Femur (tissue), 1 donor: ENCODE results near the gene PCSK6.

Experiments
- DNase-seq: peaks from one replicate; pipeline ENCODE4 v3.0.0-alpha.2; 2017

PCSK6 gene

DNA sequence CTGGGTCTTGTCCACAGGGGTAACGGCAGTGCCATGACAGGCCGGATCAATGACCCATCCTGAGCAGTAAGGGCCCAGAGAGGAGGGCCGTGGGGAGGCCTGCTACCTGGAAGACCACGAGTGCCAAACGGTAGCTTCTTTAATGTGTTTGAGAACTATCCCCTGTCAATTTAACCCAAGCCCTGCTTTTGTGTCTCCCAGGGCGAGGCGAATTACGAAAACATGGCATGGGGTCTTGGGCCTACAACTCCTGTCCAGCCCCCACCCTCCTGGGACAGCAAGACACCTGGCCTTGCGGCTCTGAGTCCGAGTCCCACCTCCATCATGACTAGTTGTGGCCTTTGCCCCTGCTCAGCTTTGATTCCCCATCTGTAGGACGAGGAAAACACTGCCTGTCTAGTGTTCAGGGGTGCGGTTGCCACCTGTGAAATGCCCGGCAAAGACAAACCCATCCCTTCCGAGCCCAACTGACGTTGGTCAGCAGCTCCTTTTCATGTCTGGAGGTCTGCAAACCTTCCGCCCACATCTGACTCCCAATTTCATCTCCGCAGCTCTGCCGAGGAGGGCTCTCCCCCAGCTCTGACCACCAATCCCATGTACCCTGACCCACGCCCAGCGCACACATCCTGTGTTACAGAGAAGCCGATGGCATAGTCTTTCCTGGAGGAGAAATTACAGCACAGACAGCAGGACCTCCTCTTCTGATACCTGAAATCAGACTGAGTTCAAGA lies 165.5 kb downstream of the PCSK6 start:
- no peak for DNase-seq

DNA sequence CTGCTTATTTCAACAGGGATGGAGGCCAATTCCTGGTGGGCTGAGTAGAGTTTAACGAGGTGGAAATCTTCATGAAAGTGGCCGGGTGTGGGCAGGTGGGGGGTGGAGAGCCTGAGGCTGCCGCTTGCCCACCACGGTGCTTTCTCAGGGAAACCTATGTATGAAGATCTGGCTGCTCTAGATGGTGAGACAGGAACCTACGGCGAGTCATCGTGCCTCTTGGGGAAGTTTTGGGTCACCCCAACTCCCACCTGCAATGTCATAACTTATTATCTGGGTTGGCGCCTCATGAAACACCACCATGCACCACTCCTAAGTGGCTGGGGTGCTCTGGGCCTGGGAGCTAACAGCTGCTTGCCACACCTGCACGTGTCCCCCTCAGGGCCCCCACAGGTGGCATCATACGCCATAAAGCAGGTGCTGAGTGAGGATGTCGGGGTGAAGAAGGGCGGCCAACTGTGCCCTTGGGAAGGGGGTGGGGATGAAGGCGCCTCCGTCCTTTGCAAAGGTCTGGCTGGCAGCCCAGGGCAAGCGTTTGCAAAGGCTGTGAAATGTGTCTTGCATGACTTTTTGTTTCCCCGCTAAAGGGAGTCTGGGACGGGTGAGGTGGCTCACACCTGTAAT lies 166.5 kb downstream of the PCSK6 start:
- DNase-seq = no peak

DNA sequence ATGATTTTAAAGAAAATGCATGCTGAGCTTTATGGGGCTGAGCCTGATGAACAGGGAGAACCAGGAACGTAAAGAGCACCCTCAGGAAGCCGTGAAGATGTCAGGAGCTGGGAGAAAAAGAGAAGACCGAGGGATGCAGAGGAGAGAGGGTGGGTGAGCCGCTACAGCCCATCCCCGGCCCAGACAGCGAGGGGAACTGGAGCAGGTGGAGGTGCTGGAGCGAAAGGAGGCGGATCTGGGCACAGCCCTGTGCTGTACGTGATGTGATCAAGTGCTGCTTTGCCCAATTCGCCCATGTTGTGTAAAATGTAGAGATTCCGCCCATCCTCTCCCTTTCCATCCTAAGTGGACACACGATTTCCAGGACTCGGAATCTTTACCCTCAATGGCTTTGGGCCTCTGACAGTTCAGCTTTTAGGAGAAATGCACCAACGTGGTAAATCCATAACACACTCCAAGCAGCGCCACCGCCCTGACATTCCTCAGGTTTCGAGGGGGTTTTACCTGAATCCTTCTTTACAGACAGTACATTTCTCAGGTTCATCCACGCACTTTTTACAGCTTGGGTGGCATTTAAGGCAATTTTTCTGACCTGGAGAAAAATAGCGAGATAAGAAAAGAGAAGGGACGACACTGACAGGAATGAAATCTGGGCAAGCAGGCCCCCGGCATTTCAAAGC lies 167.4 kb downstream of the PCSK6 start:
- DNase-seq = no peak

DNA sequence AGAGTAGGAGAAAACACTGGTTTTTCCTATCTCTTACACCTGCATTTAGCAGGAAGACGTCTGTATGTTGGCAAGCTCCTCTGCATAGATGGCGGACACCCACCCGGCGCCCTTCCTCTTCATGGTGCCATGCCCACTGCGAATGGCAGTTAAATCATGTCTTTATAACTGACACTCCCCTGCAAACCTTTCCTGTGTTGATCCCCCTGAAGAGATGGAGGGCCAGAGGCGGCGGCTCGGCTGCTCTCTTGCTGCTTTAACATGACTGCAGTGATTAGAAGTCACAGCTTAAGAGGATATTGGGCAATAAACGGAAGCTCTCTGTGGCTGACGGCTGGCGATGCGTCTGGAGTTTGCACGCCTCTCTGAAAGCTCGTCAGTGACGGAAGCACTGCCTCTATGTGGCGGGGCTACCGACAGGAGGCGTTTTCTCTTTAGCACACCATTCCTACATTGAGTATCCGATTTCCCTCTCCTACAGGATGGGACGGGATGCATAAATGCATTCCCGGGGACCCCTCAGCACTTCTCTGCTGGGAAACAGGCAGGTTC lies 168.9 kb downstream of the PCSK6 start:
- peak; percentile 47 for DNase-seq

DNA sequence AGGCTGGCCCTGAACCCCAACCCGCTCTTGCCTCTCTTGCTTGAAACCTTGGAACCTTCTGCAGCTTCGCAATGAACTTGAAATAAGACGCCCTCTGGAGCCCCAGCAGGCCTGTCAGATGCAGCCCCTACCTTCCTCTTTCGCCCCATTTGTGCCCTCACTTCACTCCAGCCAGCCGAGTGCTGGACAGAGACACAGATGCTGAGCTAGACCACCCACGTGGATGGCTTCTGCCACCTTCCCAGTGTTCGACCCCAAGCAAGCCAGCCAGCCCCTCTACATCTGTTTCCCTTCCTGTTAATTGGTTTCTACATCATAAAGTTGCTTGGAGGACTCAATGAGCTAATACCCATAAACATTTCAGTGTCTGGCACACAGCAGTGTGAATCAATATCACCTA lies 170.7 kb downstream of the PCSK6 start:
- DNase-seq = peak; percentile 15

DNA sequence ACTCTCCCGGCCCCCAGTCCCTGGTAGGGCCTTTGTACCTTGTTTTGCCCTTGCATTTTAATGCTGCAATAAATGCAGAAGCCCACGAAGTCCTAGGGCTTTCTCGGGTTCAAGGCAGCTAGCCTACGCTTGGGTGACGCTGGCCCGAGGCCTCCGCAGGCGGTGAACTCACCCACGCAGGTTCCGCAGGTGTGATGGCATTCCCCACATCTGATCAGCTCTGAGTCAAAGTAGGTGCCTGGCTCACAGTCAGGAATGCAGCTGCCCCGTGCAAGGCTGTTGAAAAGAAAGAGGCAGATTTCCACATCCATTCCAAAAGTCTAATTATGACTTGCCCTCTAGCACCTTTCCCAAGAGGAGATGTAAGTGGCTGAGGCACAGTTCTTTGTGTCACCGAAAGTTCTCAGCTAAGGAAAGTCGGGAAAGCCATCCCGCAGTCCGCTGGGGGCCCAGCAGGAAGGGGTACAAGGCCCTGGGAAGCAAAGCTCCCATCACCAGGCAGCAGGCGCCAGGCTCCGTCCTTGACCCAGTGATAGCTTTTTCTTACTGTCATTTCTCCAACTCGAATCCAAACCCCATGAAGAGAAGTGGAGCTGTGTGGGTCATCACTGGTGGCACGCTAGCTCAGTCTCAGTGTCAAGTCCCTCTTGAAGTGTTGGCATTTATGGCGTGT lies 171.2 kb downstream of the PCSK6 start:
- DNase-seq = peak; percentile 5

DNA sequence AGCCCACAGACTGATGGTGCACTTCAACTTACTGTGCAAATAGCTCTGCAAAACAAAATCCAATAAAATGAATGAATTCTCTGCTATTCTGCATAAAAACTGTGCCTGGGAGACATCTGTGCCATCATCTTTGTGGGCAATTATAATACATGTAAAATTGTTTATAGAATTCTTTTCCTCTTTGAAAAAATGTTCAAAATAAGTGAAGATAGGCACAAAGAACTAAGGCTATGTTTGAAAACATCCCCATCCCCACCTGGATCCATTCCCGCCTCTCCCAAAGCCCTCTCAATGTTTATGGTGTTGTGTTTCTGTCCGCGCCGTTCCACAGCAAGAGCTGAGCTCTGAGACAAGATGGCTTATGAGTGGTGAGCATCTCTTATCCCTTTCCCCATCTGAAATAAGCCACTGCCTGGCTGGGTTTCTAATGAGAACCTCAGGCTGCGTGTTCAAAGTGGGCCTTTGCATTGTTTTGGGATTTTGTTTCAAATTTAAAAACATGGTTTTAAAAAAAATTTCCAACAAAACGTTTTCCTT lies 172.1 kb downstream of the PCSK6 start:
- DNase-seq = no peak

DNA sequence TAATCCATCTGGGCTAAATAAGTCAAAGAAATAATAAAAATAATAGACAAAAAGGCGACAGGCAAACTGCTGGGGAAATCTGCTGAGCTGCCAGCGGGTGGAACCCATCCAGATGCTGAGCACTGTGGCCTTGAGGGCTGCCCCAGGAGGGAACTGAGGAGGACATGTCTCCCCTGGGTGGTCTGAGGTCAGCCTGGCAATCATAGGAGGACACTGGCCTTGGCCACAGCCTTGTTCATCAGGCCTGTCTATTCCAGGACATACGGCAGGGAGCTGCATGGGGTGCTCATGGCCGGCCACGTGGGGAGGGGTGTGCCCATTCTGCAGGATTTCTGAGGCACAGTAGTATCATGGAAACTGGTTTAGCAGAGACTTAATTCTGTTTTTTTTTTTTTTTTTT lies 173.0 kb downstream of the PCSK6 start:
- peak; percentile 10 for DNase-seq

DNA sequence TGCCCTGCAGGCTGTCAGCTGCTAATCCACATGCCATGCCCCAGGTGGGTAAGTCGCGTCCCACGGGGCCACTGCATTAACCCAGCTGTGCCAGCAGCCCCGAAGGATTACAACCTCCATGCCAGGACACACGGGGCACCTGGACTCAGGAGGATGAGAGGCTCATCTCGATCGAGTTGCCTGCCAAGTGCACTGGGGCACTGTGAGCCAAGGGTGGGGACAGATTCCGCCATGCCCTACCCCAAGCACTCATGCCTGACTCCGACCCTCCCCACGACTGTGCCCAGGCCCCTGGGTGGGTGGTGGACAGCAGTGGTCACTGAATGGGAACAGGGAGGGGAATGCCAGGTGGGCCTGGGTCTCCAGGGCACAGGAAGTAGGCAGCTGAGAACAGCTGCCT lies 173.8 kb downstream of the PCSK6 start:
- peak; percentile 10 for DNase-seq

DNA sequence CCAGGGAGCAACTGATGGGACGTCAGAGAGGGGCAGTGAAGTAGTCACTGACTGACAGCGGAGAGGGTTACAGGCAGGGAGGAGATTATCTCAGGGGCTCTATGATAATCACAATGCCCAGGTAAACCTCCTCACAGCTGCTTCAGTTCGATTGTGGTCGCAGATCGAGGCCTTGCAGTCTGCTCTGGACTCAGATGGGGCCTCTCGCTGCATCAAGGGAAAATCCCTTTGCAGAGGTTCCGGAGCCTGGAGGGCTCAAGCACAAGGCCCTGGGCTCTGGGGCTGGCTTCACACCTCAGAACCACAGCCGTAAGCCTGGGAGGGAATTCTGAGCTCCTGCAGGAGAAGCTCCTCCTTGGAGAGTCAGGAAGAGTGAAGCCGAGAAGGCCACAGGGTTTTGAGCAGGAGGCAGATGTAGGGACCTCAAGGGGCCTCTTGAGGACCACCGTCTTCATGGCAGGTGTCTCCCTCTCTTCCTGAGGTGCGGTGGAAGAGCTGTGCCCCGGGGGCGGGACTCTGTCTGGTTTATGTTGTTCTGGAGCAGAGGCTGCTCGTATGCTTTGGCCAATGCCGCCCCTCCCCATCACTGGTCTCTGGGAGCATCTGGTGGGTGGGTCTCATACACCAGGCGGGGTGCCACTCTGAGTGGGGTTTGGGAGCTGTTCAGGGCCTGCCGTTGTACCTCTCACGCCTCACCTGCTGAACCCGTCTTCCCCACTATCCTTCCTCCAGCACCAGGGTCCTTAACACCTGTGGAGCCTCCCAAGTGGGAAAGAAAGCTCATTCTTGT lies 175.0 kb downstream of the PCSK6 start:
- no peak for DNase-seq

DNA sequence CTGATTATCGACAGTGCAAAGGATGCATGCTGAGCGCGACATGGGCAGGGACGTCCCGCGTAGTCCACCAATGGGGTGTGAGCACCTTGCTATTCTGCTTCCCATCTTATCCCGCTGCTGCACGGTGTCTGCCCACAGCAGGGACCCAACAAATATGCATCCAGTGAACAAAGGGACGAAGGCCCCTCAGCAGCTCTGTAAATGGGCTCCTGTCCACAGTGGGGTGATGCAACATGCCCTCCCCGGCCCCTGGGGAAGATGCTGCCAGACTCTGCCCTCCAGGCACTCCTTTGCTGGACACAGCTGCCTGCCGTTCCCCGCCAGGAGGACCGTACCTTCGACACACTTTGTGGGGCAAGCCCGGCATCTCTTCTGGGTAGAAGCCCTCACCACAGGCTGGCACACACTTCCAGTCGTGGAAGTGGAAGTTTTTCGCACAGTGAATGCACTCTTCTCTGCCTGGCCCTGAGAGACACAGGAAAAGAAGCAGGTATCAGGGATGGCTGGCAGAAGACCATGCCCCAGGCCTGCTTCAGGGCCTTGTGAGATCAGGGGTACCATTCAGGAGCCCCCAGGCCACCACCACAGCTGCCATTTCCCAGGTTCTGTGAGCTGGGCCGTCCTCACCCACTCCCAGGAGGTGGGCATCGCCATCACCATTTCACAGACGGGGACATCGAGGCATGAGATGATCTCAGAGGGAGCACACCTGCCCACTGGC lies 176.3 kb downstream of the PCSK6 start:
- DNase-seq = no peak

DNA sequence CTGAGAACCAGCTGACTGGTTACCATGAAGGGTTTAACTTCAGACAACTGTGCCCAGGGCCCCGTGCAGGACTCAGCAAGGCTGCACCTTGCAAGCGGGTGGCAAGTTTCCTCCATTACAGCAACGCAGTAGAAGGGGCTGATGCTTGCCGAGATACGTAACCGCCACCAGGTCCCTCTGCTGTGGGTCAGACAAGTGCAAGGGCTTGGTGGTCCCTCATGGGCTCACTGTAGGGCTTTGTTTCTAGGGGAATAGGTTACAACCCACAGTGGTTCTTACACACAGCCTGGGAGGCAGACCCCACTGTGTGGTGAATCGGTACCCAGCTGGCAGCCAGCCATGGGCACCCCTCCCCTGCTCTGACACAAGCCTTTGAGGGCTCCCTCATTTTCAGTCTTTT lies 179.0 kb downstream of the PCSK6 start:
- no peak for DNase-seq

DNA sequence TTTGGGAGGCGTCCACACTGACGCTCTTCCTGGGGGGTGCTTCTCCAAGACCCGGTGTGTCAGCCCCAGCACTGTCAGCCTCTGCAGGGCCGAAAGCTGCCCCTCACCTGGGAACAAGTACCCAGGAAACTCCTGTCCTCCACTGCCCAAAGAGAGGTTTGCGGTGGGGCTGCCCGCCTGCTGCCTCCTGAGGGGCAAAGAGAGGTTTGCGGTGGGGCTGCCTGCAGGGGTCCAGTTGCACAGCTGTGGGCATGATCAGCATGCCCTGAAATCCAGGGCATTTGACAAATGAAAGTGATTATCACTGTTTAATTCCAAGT lies 179.4 kb downstream of the PCSK6 start:
- no peak for DNase-seq

DNA sequence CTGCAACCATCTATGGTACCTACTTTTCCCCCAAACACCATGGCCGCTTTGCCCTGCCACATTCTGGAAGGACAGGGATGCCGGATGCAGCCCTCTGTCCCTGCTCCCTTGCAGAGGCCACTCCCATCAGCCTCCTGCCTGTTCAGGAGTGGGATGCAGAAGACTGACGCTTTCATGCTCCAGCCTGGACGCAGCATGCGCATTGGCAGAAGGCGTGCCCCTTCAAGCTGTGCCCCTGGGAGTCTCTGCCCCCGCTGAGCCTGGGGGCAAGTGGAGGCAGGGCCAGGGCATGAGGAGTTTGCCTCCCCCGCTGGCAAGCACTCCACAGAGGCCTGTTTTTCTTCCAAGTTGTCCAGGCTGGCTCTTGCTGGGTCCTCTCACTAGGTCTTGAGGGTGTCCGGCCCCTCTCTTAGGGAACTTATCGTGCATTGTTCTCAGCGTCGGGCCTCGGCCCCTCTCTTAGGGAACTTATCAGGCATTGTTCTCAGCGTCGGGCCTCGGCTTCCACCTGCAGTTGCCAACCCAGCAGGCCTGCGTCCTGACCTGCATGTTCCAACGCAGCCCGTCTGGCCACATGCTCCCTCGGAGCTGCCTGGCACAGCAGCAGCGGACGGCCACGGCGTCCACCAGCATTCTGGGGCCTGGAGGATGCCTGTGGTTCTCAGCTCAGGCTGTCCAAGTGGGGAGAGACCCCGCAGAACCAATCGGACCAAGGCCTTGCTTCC lies 179.9 kb downstream of the PCSK6 start:
- DNase-seq = no peak

DNA sequence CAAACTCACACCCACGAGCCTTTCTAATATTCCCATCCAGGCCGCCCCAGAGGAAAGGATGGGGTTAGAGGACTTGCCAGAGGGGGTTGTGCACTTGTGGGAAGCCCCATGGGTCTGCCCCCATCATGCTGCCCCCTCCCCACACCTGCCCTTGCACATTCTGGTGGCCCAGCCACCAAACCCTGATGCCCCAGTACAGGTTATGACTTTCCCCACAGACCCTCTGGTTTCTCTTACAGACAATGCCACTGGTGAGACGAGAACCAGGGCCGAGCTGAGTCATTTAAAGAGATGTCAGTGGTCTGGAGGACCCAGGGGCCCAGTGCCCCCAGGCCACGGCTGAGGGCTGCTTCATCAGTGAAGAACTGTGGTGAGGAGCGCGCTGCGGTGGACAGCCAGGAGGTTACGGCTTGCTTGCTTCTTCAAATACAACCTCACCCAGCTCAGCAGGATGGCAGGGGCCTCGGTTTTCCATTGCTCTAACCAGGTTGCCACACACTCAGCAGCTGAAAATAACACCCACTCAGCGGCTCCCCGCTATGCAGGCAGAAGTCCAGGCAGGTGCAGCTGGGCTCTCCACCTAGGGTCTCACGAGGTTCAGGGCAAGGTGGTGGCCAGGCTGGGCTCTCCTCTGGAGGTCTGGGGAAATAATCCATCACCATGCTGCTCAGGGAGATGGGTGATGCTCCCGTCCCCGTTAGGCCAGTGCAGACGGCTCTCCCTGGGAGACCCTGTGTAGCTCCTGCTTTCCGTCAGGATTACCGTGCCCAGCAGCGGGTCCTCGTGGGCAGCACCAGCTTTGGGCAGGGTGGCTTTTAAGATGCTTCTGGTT lies 180.7 kb downstream of the PCSK6 start:
- DNase-seq = no peak

DNA sequence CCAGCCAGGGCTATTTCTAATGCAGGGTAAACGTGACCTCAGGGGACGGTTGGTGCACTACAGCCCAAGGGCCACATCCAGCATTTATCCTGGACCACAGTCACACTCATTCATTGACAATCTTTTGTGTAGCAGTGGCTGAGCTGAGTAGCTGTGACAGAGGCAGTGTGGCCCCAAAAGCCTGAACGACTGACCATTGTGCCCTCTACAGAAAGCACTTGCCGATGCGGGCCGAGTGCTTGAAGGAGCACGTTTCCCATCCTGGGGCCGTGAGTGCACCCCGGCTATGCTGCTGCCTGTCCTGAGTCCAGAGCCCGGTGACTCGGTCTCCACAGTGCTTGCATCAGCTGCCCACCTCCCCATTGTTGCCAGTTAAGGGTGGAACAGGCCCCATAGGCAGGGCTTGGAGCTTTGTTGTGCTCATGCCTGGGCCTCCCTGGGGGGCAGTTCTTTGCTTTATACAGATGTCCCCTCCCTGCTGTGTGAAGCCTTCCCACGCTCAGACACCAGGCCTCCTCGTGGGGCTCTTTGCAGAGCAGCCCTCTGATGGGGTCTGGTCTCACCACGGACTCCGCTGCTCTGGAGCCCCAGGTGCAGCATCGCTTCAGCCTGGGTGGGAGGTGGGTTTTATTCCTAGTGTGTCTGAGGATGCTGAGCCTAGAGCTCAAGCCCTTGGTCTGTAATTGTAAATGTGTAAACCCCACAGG lies 181.5 kb downstream of the PCSK6 start:
- DNase-seq = peak; percentile 2

DNA sequence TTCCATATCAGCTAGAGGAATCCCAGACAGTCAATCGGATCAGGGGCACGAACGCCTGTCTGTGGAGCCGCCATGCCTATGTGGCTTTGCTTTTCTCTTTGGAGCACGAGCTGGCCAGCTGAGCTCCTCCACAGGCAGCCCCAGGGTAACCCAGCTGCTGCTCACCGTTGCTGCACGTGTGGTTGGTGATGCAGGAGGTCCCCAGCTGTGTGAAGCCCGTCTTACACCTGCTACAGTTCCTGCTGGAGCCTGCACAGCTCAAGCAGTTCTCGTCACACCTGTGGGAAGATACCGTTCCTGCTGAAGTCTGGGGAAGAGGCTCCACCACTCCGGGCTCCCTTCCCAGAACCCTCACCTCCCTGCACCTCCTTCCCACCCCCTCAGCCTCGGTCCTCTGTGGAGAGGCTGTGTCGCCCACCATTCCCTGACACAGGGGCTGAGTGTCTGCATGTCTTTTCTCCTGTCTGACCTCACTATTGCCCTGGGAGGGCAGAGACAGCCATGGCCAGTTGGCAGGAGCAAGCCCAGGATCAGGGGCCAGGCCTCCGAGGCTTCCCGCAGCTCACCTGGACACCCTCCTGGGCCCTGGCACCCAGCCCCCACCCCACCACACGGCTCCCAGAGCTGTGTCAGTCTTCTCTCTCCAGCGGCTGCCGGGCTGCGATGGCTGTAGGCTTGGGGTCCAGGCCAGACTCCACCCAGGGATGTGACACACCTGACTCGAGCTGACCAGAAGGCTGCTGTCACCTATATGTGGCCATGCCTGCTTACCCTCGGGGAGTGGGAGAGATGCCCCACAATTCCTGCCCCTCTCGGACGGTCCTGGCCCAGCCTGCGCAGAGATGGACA lies 182.2 kb downstream of the PCSK6 start:
- DNase-seq = no peak

DNA sequence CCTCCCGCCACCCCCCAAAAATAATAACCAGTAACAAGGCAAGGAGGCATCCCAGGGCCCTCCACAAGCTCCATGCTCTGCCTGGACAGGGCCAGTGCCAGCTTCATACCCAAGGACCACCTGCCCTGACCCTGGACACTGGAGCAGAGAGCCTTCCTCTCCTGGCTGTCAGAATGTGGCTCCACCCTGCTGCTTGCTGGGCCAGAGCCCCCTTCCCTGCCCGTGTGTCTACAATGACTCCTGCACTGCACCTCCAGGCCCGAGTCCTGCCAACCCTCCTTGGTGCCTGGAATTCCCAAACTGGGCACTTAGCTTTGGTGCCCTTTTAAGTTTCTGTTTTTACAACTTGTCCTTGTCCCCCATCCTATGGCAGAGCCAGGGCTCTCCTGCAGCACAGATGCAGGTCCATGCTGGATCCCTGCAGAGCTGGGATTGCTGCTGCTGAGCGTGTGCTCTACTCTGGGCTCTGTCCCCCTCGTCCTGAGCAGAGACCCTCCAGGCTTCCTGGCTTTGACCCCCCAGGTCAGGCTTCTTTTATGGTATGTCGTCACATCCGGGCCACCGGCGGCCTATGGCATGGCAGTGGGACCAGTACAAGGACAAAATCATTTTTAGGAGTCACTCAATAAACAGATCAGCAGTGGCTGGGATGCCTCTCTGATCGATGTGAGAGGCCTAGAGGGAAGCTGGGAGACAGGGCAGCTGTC lies 183.0 kb downstream of the PCSK6 start:
- no peak for DNase-seq
